Mesothelial cell of epicardium (in vitro differentiated cells): ENCODE results near the gene RAB8B. TPM values are rescaled to one million over a fixed set of nuclear protein-coding genes. Genes with fewer than 3 reads are reported as not detected.

Source experiments
- DNase-seq, 2 experiments: peaks; one replicate each; pipeline ENCODE4 v3.0.0; 2021; ENCODE audit warnings: low spot score in 2 of 2; ENCODE audit not compliant: unreplicated experiment in 2 of 2
- H3K27ac Mint-ChIP-seq: 2 replicates; pipeline ENCODE4 v1.8.0; 2021; ENCODE audit warnings: mixed read lengths
- H3K27me3 Mint-ChIP-seq: 2 replicates; pipeline ENCODE4 v1.8.0; 2021; ENCODE audit warnings: low read depth, mixed read lengths
- H3K36me3 Mint-ChIP-seq: 2 replicates; pipeline ENCODE4 v1.8.0; 2021; ENCODE audit warnings: mixed read lengths
- H3K4me1 Mint-ChIP-seq: 2 replicates; pipeline ENCODE4 v1.8.0; 2021; ENCODE audit warnings: mixed read lengths
- H3K4me3 Mint-ChIP-seq: 2 replicates; pipeline ENCODE4 v1.8.0; 2021; ENCODE audit warnings: mild to moderate bottlenecking, moderate library complexity, mixed read lengths
- H3K9me3 Mint-ChIP-seq: 2 replicates; pipeline ENCODE4 v1.8.0; 2021; ENCODE audit warnings: mixed read lengths
- total RNA-seq: library from RNA; stranded (reverse); gene quantifications from 3 replicates; pipeline ENCODE4 v1.2.1, GENCODE V29; 2021
- TF ChIP-seq, protein P1 (sequence below): fragments of 200-600 bp; sonication (generic); IDR thresholded peaks from one replicate; pipeline ENCODE4 v1.5.0; 2021; ENCODE audit warnings: antibody characterized with exemption; ENCODE audit not compliant: unreplicated experiment

Gene RAB8B
- total RNA-seq, 1 donor from 2014 or later, result 20.2 TPM

DNA sequence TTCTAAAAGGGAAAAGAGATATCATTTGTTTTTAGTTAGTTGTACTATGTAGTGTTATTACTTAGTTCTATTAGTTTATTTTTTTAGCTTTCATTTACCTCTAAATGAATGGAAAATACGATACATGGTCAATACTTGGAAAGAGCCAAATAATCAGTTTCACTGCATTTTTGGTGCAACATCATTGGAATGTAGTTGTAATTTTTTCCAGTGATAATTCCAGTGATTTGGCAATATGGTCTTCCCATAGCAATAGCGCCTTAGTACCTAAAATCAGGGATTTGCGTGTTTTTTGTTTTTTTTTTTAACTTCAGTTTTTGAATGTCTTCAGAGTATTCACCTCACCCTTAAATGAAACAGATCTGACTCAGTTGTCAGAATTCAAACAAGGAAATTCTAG, 41.8 kb downstream of the RAB8B start:
- H3K27me3 Mint-ChIP-seq, result no peaks in the 10 kb centered on the region
- TF ChIP-seq, protein P1, sequence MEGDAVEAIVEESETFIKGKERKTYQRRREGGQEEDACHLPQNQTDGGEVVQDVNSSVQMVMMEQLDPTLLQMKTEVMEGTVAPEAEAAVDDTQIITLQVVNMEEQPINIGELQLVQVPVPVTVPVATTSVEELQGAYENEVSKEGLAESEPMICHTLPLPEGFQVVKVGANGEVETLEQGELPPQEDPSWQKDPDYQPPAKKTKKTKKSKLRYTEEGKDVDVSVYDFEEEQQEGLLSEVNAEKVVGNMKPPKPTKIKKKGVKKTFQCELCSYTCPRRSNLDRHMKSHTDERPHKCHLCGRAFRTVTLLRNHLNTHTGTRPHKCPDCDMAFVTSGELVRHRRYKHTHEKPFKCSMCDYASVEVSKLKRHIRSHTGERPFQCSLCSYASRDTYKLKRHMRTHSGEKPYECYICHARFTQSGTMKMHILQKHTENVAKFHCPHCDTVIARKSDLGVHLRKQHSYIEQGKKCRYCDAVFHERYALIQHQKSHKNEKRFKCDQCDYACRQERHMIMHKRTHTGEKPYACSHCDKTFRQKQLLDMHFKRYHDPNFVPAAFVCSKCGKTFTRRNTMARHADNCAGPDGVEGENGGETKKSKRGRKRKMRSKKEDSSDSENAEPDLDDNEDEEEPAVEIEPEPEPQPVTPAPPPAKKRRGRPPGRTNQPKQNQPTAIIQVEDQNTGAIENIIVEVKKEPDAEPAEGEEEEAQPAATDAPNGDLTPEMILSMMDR, result no peak
- no peak overlapping the region for H3K27ac Mint-ChIP-seq
- no peaks in the 10 kb centered on the region for H3K36me3 Mint-ChIP-seq
- no peaks in the 10 kb centered on the region for H3K9me3 Mint-ChIP-seq
- peaks cover 27% of the 10 kb centered on the region for H3K4me1 Mint-ChIP-seq
- H3K4me3 Mint-ChIP-seq, result no peak overlapping the region
- no peak for DNase-seq

DNA sequence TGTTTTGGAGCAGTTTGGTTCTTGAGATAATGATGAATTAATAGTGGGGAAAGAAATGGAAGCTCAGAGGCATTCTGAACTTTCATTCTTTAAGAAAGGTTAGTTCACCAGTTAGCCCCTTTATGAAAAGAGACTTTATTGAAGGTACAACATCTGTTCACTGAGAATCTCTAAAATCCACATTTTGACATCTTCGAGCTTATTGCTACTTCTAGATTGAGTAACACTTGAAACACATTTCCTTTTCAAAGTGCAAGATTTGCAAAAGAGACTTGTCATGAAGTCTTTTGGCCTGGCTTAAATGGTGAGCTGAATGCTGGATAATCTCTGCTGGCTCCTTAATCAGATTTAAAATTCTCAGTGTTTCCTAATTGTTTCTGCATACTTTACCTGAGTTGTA, 42.3 kb downstream of the RAB8B start:
- TF ChIP-seq, protein P1, result no peak
- Mint-ChIP-seq H3K27me3 (no peaks in the 10 kb centered on the region), H3K36me3 (peaks cover under 1% of the 10 kb centered on the region), H3K4me1 (peaks cover 23% of the 10 kb centered on the region), H3K4me3 (no peak overlapping the region), H3K9me3 (no peaks in the 10 kb centered on the region), H3K27ac (no peak overlapping the region)
- DNase-seq, result no peak

DNA sequence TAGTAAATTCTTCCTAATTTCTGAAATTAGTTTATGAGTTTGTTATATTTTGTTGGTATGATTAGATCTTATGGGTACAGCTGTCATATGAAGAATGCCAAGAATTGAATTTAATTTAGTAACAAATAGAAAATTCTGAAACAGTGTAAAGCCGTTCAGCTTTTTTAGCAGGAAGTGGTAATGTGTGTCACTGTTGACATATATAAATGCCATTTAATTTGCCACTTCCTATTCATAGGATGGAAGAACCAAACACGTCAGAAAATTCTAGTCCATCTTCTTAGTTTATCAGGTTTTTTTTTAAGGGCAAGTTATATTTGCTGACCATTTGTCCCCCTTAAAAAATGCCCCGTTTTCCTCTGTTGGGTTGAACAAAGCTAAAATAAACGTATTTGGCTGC, 43.0 kb downstream of the RAB8B start:
- H3K4me1 Mint-ChIP-seq, result peaks cover 19% of the 10 kb centered on the region
- no peak for DNase-seq
- H3K27ac Mint-ChIP-seq, result no peak overlapping the region
- H3K36me3 Mint-ChIP-seq, result peaks cover 7% of the 10 kb centered on the region
- TF ChIP-seq, protein P1, result no peak
- peaks cover 7% of the 10 kb centered on the region for H3K9me3 Mint-ChIP-seq
- H3K4me3 Mint-ChIP-seq, result no peak overlapping the region
- no peaks in the 10 kb centered on the region for H3K27me3 Mint-ChIP-seq

DNA sequence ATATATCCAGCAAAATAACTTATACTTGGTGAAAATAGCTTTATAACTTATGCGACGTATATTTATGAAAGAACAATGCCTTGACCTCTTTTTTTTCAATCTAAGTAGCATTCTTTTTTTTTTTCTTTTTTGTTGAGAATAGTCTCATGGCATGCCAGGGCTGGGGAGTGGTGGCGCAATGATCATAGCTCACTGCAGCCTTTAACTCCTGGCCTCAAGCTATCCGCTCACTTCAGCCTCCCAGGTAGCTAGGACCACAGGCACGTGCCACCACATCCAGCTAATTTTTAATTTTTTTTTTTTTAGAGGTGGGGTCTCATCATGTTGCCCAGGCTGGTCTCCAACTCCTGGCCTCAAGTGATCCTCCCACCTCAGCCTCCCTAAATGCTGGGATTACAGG, 43.5 kb downstream of the RAB8B start:
- H3K27me3 Mint-ChIP-seq, result no peaks in the 10 kb centered on the region
- DNase-seq, result no peak
- peaks cover 10% of the 10 kb centered on the region for H3K9me3 Mint-ChIP-seq
- no peak overlapping the region for H3K27ac Mint-ChIP-seq
- peaks cover 9% of the 10 kb centered on the region for H3K36me3 Mint-ChIP-seq
- H3K4me1 Mint-ChIP-seq, result peaks cover 19% of the 10 kb centered on the region
- TF ChIP-seq, protein P1, result no peak
- H3K4me3 Mint-ChIP-seq, result no peak overlapping the region

DNA sequence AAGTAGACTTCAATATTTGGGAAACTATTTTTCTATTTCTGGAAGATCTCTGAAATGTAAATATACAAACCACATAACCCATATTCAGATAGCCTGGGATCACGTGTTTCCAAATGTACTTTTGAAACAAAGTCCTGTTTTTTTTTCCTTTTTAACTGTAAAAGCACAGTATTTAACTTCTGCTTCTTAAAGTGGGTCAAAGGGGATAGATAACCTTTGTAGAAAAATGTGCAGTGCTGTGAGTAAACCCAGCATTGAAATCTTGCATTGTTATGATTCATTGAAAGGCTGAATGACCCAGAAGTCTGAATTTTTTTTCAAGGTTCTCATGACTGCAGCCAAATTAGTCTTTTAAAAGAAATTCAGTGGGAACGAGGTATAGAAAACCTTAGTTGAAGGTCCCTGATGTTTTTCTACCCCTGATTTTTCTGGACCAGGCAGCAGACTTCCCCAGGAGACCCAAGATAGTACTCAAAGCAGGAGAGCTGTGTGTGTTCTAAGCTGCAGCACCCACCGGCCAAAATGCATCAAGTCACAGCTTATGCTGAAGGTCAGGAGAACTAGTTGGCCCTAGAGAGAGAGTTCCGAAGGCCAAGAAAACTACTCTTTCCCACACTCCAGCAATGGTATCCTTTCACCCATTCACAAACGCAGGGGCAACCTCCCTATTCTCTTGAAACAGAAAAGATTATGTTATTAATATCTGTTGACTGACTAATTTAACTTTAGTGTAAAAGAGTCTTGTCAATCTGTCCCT, 44.4 kb downstream of the RAB8B start:
- H3K27ac Mint-ChIP-seq, result peak overlapping the region; percentile 56
- TF ChIP-seq, protein P1, result no peak
- no peaks in the 10 kb centered on the region for H3K27me3 Mint-ChIP-seq
- H3K9me3 Mint-ChIP-seq, result peaks cover 10% of the 10 kb centered on the region
- no peak overlapping the region for H3K4me3 Mint-ChIP-seq
- DNase-seq, result no peak
- H3K36me3 Mint-ChIP-seq, result peaks cover 11% of the 10 kb centered on the region
- H3K4me1 Mint-ChIP-seq, result peaks cover 16% of the 10 kb centered on the region
